HL-60 (cell line): ENCODE measurements around the gene VTI1A.
"Not testable (repeated sequence)": the region's sequence is repeated elsewhere in the genome, so short reads cannot be mapped to it uniquely, and the experiment has no call there.

Source experiments
- CTCF ChIP-seq: IDR thresholded peaks from one replicate; pipeline ENCODE4 v1.5.1; 2011; ENCODE audit warnings: low read length, control low read depth, inconsistent platforms; ENCODE audit not compliant: insufficient read depth
- GABPA ChIP-seq: IDR thresholded peaks from 2 replicates; pipeline ENCODE4 v1.6.1; 2012; ENCODE audit warnings: low read depth
- POLR2AphosphoS5 ChIP-seq: IDR thresholded peaks from 2 replicates; pipeline ENCODE4 v1.6.1; 2012; ENCODE audit warnings: low read depth
- REST ChIP-seq: IDR thresholded peaks from 2 replicates; pipeline ENCODE4 v1.6.1; 2012; ENCODE audit warnings: low read depth; ENCODE audit not compliant: insufficient replicate concordance
- SPI1 ChIP-seq: IDR thresholded peaks from 2 replicates; pipeline ENCODE4 v1.6.1; 2012; ENCODE audit warnings: low read depth, mild to moderate bottlenecking, borderline replicate concordance

GRCh38 chr10:112464074-112464473, 17.1 kb downstream of the VTI1A start:
- not testable (repeated sequence) for TF ChIP-seq POLR2AphosphoS5, CTCF, GABPA, REST, SPI1
